UCSD-AML1 (cell line): ENCODE data around the gene DDIT4L.
"Not testable (repeated sequence)": the region's sequence is repeated elsewhere in the genome, so short reads cannot be mapped to it uniquely, and the experiment has no call there.

Experiments
- DNase-seq: peaks from one replicate; lab custom pipeline; 2025; ENCODE audit not compliant: unreplicated experiment; lab: John Stamatoyannopoulos, UW

The DDIT4L gene

DNA sequence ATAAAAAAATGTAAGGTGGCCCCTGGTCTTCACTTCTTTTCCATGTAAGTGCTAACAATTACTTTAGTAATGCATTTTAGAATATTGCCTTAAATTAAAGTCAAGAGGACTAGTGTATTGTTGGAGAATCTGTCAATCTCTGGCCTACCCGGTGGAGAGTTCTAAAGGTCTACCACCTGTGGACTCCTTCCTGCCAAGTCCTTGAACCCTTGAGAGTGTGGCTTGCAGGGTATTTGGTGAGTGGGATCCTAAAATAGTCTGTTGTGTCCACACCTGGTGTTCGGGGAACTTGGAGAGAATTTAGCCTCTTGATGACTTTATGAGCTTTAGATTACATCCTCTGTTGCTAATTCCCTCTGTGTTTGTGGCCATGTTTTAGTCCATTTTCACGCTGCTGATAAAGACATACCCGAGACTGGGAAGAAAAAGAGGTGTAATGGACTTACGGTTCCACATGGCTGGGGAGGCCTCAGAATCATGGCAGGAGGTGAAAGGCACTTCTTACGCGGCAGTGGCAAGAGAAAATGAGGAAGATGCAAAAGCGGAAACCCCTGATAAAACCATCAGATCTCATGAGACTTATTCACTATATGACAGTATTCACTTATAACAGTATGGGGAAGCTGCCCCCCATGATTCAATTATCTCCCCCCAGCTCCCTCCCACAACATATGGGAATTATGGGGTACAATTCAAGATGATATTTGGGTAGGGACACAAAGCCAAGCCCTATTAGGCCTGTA, 23.8 kb downstream of the DDIT4L start:
- DNase-seq: no peak

DNA sequence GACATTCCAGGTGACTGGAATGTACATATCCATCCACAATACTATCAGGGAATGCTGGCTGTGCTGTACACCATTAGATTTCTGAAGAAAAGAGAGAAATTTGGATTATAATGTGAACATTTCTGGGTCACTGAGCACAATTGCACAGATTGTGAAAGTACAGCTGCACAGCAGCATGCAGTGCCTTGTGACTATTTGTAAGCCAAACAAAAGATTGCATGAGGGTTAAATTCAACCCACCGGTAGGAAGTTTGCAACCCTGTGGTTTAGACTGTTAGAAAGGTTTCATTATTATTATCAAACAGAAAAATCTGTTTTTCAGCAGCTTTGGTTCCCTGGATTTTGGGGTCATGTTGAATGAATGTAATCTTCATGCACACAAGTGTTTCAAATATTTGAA, 24.5 kb downstream of the DDIT4L start:
- DNase-seq: no peak

DNA sequence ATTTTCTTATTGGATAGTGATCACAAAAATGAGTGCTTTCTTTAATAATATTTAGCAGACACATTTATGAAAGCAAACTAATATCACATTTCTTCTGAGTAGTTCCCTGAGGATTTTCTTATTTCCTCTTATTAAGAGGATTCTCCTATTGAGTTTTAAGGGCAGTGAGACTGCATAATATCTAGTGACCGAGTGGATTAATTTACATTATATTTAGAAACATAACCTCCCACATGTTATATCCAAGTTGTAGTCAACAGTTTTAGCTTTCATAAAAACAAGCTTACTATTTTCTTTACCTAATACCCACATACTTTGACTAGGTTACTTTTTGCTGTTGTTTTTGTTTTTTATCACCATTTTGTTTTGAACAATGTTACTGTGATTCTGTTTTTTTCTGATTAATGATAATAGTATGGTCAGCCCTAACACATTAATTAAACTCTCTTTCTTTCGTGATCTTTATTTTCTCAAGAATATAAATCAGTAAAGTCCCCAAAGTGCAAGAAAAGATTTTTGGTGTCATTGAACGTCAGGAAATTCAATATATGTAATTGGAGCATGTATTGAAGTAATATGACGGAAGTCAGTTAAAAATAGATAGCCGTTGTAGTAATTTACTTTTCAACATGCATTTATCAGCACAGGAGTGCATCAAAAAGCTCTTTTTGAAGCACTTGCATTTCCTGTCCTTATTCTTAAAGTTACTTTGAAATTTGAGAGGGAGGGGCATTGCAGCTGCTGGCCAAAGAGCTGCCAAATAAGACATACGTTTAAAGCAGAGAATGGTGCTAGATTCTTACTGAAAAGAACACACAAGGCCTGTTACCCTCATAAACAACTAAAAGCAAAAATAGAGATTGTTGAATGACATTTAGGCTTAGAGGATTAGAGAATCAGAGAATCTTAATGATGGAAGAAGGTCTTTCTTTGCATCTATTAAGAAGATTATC, 25.2 kb downstream of the DDIT4L start:
- no peak for DNase-seq

DNA sequence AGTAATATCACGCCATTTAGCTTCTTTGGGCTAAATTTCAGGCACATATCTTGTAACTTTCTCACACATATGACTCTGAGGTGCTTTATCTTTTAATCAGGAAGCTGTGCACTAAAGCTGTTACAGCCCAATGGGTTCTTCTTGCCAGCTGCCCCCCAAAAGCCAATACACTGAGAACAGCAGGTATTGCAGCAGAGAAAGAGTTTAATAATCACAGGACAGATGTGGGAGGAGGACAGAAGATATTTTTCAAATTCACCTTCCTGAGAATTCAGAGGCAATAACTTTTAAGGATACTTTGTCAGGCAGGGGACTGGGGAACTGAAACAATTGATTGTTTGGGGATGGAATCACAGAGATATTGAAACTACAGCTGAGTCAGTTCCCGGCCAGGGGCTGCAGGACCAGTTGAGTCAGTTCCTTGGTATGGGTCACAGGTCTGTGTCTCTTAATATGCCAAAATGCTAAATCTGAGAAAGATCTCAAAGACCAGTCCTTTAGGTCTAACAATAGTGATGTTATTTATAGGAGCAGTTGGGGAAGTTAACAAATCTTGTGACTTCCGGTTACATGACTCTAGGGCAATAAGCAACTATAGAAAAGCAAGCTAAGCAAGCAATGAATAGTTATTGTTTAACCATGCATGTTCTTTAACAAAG, 28.1 kb downstream of the DDIT4L start:
- no peak for DNase-seq

DNA sequence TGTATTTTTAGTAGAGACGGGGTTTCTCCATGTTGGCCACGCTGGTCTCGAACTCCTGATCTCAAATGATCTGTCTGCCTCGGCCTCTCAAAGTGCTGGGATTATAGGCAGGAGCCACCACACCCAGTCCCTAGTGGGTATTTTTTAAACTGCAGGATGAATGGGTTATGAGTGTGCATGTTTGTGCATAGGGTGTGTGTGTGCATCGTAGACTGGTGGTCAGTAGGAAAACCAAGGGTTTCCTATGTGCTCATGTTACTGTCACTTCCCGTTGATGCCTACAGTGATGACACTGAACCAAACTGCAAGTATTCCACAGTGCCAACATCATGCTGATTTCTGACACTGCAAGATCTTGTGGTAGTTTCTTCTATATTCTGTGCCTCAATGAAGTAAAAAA, 41.1 kb downstream of the DDIT4L start:
- DNase-seq: no peak

DNA sequence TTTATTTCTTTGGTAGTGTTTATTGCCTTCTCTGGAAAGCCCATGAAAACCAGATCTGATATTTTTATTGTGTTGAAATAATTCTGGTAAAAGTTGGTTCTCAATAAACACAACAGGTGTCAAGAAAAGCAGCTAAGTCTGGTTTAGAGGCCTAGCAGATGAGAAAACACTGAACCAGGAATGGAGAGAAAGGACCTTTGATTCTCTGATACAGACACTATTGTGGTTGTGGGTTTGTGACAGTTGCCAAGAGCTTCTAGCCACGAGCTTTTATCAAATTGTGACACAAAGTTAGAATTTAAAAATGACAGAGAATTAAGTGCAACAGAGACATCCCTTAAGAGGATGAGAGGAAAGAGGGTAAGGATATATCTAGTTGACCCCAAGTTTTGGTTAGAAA, 42.6 kb downstream of the DDIT4L start:
- DNase-seq: no peak

DNA sequence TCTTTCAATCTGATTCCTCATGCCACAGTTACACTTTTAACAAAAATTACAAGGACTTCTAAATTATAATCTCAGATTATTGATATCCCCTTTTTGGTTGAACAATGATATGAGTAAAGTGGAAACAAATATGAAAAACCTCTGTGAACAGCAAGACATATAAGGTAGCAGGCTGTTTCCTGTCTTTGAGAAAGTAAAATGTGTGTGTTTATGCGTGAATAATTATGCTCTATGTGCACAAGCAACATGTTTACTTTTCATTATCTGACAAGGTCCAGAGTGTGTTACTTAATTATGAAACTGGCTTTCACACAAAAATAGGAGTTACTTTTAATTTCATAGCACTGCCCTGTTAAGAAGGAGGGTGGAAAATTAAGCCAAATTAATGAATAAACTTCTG, 43.1 kb downstream of the DDIT4L start:
- DNase-seq: no peak

DNA sequence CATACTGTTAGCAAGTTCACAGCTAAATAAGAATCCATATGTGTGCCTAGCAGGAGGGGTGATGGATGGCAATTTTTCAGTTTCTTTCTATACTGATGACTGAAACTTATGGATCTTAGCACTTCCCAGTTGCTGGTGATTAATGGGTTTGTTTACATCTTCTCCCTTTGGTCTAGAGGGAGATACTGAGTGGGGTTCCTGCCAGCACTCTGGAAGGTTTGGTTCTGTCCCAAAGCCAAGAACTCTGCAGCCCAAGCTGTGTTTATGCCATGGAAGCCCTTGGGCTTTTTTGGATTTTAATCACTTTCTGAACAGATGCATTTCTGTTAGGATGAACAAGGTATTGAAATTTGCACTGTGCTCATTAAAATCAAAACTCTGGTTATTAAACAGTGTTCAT, 43.5 kb downstream of the DDIT4L start:
- DNase-seq: no peak

DNA sequence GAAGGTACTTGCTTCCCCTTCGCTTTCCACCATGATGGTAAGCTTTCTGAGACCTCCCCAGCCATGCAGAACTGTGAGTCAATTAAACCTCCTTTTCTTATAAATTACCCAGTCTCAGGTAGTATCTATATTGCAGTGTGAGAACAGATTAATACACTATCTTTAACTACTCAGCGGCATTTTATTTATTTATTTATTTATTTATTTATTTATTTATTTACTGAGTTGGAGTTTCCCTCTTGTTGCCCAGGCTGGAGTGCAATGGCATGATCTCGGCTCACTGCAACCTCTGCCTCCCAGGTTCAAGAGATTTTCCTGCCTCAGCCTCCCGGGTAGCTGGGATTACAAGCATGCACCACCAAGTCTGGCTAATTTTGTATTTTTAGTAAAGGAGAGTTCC, 52.9 kb downstream of the DDIT4L start:
- not testable (repeated sequence) for DNase-seq
